ENCODE measurements around the gene CLMP.

Gene CLMP

GRCh38 chr11:123190518-123190917, 4.5 kb downstream of the CLMP start:
- Histone ChIP-seq H3K27me3 (ENCODE audit: control insufficient read depth in 1 of 2, insufficient read depth in 1 of 2, low read length in 2 of 2) (no peaks in the 10 kb centered on the region), H3K36me3 (ENCODE audit: control insufficient read depth in 1 of 2, insufficient read depth in 2 of 2, low read depth in 1 of 2, low read length in 2 of 2) (peaks cover 0 to 50% of the 10 kb centered on the region in 2 experiments), H3K27ac (ENCODE audit: low read length, poor library complexity, severe bottlenecking) (no peak overlapping the region), H3K79me1 (replicated peaks; ENCODE audit: low read length, poor library complexity, severe bottlenecking) (peaks cover 15% of the 10 kb centered on the region), H3K23ac (ENCODE audit: low read length in 2 of 2) (no peak overlapping the region), H2BK15ac (ENCODE audit: low read depth, poor library complexity, severe bottlenecking) (no peak overlapping the region), H2AK5ac (ENCODE audit: low read length, severe bottlenecking) (no peak overlapping the region), H3K4me3 (ENCODE audit: insufficient read depth in 1 of 2, low read depth in 1 of 2, low read length in 2 of 2) (peak overlapping the region in 1 of 2 experiments; percentile 97), H2BK12ac (ENCODE audit: low read length in 2 of 2) (no peak overlapping the region), H3K14ac (ENCODE audit: low read length in 2 of 2) (no peak overlapping the region), H4K8ac (ENCODE audit: low read length) (no peak overlapping the region), H2BK120ac (ENCODE audit: low read depth, low read length) (no peak overlapping the region), H2AFZ (ENCODE audit: low read depth, low read length) (no peak overlapping the region), H3K9me3 (ENCODE audit: control insufficient read depth, low read length) (no peaks in the 10 kb centered on the region), H3K9ac (ENCODE audit: low read length) (peak overlapping the region; percentile 99), H3K4me2 (ENCODE audit: low read length, poor library complexity, severe bottlenecking) (no peak overlapping the region), H4K91ac (ENCODE audit: low read length) (no peak overlapping the region), H3K4ac (ENCODE audit: low read depth in 1 of 2, low read length in 2 of 2) (no peak overlapping the region), H3K4me1 (ENCODE audit: control insufficient read depth, insufficient read depth, low read depth, low read length) (peaks cover 18% of the 10 kb centered on the region), H3K18ac (ENCODE audit: low read depth in 1 of 2, low read length in 2 of 2) (no peak overlapping the region), H2BK5ac (ENCODE audit: low read depth, low read length, poor library complexity, severe bottlenecking) (no peak overlapping the region)
- 69% methylated on average over 3 of the region's 3 CpGs for WGBS
- no peak for DNase-seq

GRCh38 chr11:123188508-123189165, 6.4 kb downstream of the CLMP start:
- DNase-seq: peak; percentile 97
- Histone ChIP-seq H3K27ac (ENCODE audit: low read length, poor library complexity, severe bottlenecking) (peak overlapping the region; percentile 85), H2BK5ac (ENCODE audit: low read depth, low read length, poor library complexity, severe bottlenecking) (peak overlapping the region; percentile 37), H2AFZ (ENCODE audit: low read depth, low read length) (no peak overlapping the region), H3K4me1 (ENCODE audit: control insufficient read depth, insufficient read depth, low read depth, low read length) (peaks cover 22% of the 10 kb centered on the region), H4K8ac (ENCODE audit: low read length) (peak overlapping the region; percentile 79), H3K27me3 (ENCODE audit: control insufficient read depth in 1 of 2, insufficient read depth in 1 of 2, low read length in 2 of 2) (no peaks in the 10 kb centered on the region), H4K91ac (ENCODE audit: low read length) (peak overlapping the region; percentile 44), H3K9me3 (ENCODE audit: control insufficient read depth, low read length) (no peaks in the 10 kb centered on the region), H3K79me1 (replicated peaks; ENCODE audit: low read length, poor library complexity, severe bottlenecking) (peaks cover 24% of the 10 kb centered on the region), H3K4me2 (ENCODE audit: low read length, poor library complexity, severe bottlenecking) (peak overlapping the region; percentile 36), H3K14ac (ENCODE audit: low read length in 2 of 2) (no peak overlapping the region), H2BK12ac (ENCODE audit: low read length in 2 of 2) (peak overlapping the region; percentile 20 to 30), H3K36me3 (ENCODE audit: control insufficient read depth in 1 of 2, insufficient read depth in 2 of 2, low read depth in 1 of 2, low read length in 2 of 2) (peaks cover 0 to 65% of the 10 kb centered on the region in 2 experiments), H3K23ac (ENCODE audit: low read length in 2 of 2) (no peak overlapping the region), H3K9ac (ENCODE audit: low read length) (peak overlapping the region; percentile 99), H2BK15ac (ENCODE audit: low read depth, poor library complexity, severe bottlenecking) (no peak overlapping the region), H3K18ac (ENCODE audit: low read depth in 1 of 2, low read length in 2 of 2) (peak overlapping the region; percentile 58 to 76), H3K4me3 (ENCODE audit: insufficient read depth in 1 of 2, low read depth in 1 of 2, low read length in 2 of 2) (peak overlapping the region in 1 of 2 experiments; percentile 60), H3K4ac (ENCODE audit: low read depth in 1 of 2, low read length in 2 of 2) (peak overlapping the region in 1 of 2 experiments; percentile 18), H2AK5ac (ENCODE audit: low read length, severe bottlenecking) (no peak overlapping the region), H2BK120ac (ENCODE audit: low read depth, low read length) (peak overlapping the region; percentile 71)
- WGBS: 31% methylated on average over 2 of the region's 5 CpGs

GRCh38 chr11:123187665-123188507, 7.2 kb downstream of the CLMP start:
- H2AFZ ChIP-seq (ENCODE audit: low read depth, low read length): no peak overlapping the region
- peak overlapping the region; percentile 58 to 76 for H3K18ac ChIP-seq (ENCODE audit: low read depth in 1 of 2, low read length in 2 of 2)
- peak overlapping the region; percentile 85 for H3K27ac ChIP-seq (ENCODE audit: low read length, poor library complexity, severe bottlenecking)
- peak overlapping the region; percentile 44 for H4K91ac ChIP-seq (ENCODE audit: low read length)
- no peak overlapping the region for H2BK15ac ChIP-seq (ENCODE audit: low read depth, poor library complexity, severe bottlenecking)
- H3K9me3 ChIP-seq (ENCODE audit: control insufficient read depth, low read length): no peaks in the 10 kb centered on the region
- H3K27me3 ChIP-seq (ENCODE audit: control insufficient read depth in 1 of 2, insufficient read depth in 1 of 2, low read length in 2 of 2): no peaks in the 10 kb centered on the region
- peak; percentile 38 for DNase-seq
- peak overlapping the region in 1 of 2 experiments; percentile 60 for H3K4me3 ChIP-seq (ENCODE audit: insufficient read depth in 1 of 2, low read depth in 1 of 2, low read length in 2 of 2)
- peak overlapping the region; percentile 28 for H4K8ac ChIP-seq (ENCODE audit: low read length)
- peaks cover 23% of the 10 kb centered on the region for H3K4me1 ChIP-seq (ENCODE audit: control insufficient read depth, insufficient read depth, low read depth, low read length)
- H3K9ac ChIP-seq (ENCODE audit: low read length): peak overlapping the region; percentile 99
- WGBS: 48% methylated on average over 16 of the region's 17 CpGs
- H3K14ac ChIP-seq (ENCODE audit: low read length in 2 of 2): no peak overlapping the region
- H2BK5ac ChIP-seq (ENCODE audit: low read depth, low read length, poor library complexity, severe bottlenecking): no peak overlapping the region
- peak overlapping the region; percentile 36 for H3K4me2 ChIP-seq (ENCODE audit: low read length, poor library complexity, severe bottlenecking)
- peaks cover 0 to 67% of the 10 kb centered on the region in 2 experiments for H3K36me3 ChIP-seq (ENCODE audit: control insufficient read depth in 1 of 2, insufficient read depth in 2 of 2, low read depth in 1 of 2, low read length in 2 of 2)
- H3K23ac ChIP-seq (ENCODE audit: low read length in 2 of 2): no peak overlapping the region
- H3K79me1 ChIP-seq (replicated peaks; ENCODE audit: low read length, poor library complexity, severe bottlenecking): peaks cover 25% of the 10 kb centered on the region
- no peak overlapping the region for H2AK5ac ChIP-seq (ENCODE audit: low read length, severe bottlenecking)
- peak overlapping the region; percentile 19 to 20 for H2BK12ac ChIP-seq (ENCODE audit: low read length in 2 of 2)
- H3K4ac ChIP-seq (ENCODE audit: low read depth in 1 of 2, low read length in 2 of 2): peak overlapping the region in 1 of 2 experiments; percentile 18
- peak overlapping the region; percentile 71 for H2BK120ac ChIP-seq (ENCODE audit: low read depth, low read length)

DNA sequence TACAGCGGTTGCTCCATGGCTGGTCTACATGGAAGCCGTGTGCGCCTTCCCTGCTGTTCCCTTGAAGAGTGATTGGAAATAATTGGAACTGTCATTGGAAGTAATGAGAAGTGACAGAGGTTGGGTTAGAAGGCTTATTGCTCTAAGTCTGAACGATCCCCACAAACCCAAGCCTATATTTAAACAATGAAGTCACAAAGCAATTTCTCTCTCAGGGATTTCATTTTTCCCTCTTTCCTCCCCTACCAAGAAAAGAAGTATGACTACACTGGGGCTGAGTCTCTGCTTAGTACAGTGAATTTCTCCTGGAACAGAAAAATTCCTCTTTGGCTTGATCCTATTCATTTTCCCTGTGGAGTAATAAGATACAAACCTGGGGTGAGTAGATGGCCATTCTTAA, 7.8 kb downstream of the CLMP start:
- peak overlapping the region in 1 of 2 experiments; percentile 3 for H2BK12ac ChIP-seq (ENCODE audit: low read length in 2 of 2)
- H3K9ac ChIP-seq (ENCODE audit: low read length): peak overlapping the region; percentile 99
- no peaks in the 10 kb centered on the region for H3K27me3 ChIP-seq (ENCODE audit: control insufficient read depth in 1 of 2, insufficient read depth in 1 of 2, low read length in 2 of 2)
- H3K79me1 ChIP-seq (replicated peaks; ENCODE audit: low read length, poor library complexity, severe bottlenecking): peaks cover 22% of the 10 kb centered on the region
- H3K9me3 ChIP-seq (ENCODE audit: control insufficient read depth, low read length): no peaks in the 10 kb centered on the region
- no peak overlapping the region for H2BK5ac ChIP-seq (ENCODE audit: low read depth, low read length, poor library complexity, severe bottlenecking)
- H3K27ac ChIP-seq (ENCODE audit: low read length, poor library complexity, severe bottlenecking): no peak overlapping the region
- H3K14ac ChIP-seq (ENCODE audit: low read length in 2 of 2): no peak overlapping the region
- H3K4me2 ChIP-seq (ENCODE audit: low read length, poor library complexity, severe bottlenecking): no peak overlapping the region
- no peak for DNase-seq
- H3K23ac ChIP-seq (ENCODE audit: low read length in 2 of 2): no peak overlapping the region
- WGBS: 89% methylated on average over 2 of the region's 4 CpGs
- no peak overlapping the region for H4K91ac ChIP-seq (ENCODE audit: low read length)
- H3K4me1 ChIP-seq (ENCODE audit: control insufficient read depth, insufficient read depth, low read depth, low read length): peaks cover 23% of the 10 kb centered on the region
- H4K8ac ChIP-seq (ENCODE audit: low read length): no peak overlapping the region
- H2AFZ ChIP-seq (ENCODE audit: low read depth, low read length): no peak overlapping the region
- no peak overlapping the region for H3K4ac ChIP-seq (ENCODE audit: low read depth in 1 of 2, low read length in 2 of 2)
- peak overlapping the region in 1 of 2 experiments; percentile 71 for H3K18ac ChIP-seq (ENCODE audit: low read depth in 1 of 2, low read length in 2 of 2)
- peaks cover 0 to 67% of the 10 kb centered on the region in 2 experiments for H3K36me3 ChIP-seq (ENCODE audit: control insufficient read depth in 1 of 2, insufficient read depth in 2 of 2, low read depth in 1 of 2, low read length in 2 of 2)
- H2AK5ac ChIP-seq (ENCODE audit: low read length, severe bottlenecking): peak overlapping the region; percentile 69
- H2BK15ac ChIP-seq (ENCODE audit: low read depth, poor library complexity, severe bottlenecking): no peak overlapping the region
- H2BK120ac ChIP-seq (ENCODE audit: low read depth, low read length): no peak overlapping the region
- peak overlapping the region in 1 of 2 experiments; percentile 60 for H3K4me3 ChIP-seq (ENCODE audit: insufficient read depth in 1 of 2, low read depth in 1 of 2, low read length in 2 of 2)
